HG03135 (cell line): ENCODE measurements around the gene CDC45.
A peak's percentile ranks its signal among the peaks of the same experiment; 100 is the strongest.

Experiments
- ATAC-seq: cut with Tn5 transposase; IDR thresholded peaks from one replicate; pipeline ENCODE4 v1.9.1; 2021; ENCODE audit warnings: mild to moderate bottlenecking, moderate library complexity; ENCODE audit not compliant: unreplicated experiment

The CDC45 gene

GRCh38 chr22:19467912-19468311, 11.8 kb upstream of the CDC45 start:
- ATAC-seq = no peak

GRCh38 chr22:19469421-19469820, 10.3 kb upstream of the CDC45 start:
- no peak for ATAC-seq

- ATAC-seq = no peak
These were observed 9.7 kb upstream of the CDC45 start for GRCh38 chr22:19470010-19470409.

- ATAC-seq = no peak
These were observed 8.1 kb upstream of the CDC45 start for GRCh38 chr22:19471572-19471971.

DNA sequence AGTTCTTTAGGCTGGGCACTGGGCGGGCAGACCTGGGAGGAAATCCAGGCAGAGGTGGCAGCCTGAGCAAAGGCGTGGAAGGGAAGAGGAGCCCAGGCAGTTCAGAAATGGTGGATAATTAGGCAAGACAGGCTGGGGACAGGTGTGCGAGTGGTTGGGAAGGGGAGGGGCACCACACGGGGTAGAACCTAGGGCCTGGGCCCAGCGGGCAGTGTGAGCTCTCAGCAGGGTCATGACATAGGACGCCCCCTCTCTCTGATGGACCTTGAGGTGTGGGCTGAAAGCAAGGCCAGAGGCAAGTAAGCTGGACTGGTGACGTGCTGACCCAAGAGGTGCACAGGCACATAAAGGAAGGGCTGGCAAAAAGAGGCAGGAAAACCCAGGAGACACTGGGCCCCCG, 7.5 kb upstream of the CDC45 start:
- ATAC-seq = no peak

DNA sequence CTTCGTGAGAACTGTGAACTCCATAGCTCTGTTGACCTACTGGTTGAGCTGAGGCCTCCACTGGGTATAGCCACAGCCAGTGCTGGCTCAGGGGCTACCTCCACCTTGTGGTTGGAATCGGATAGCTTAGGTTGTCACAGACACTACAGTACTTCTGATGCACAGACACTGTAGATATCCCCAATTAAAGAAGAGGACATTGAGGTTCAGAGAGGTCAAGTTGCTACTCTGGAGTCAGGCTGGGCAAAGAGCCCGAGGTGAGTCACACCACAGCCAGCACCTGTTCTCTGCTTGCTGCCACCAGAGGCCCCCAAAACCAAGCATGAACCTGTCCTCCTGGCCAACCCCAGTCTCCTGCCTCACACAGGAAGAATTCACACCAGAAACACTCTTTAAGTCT, 6.1 kb upstream of the CDC45 start:
- no peak for ATAC-seq

- ATAC-seq = no peak
These were observed 3.7 kb upstream of the CDC45 start for GRCh38 chr22:19476023-19476422.

GRCh38 chr22:19477321-19478044, 2.2 kb upstream of the CDC45 start:
- ATAC-seq = no peak

DNA sequence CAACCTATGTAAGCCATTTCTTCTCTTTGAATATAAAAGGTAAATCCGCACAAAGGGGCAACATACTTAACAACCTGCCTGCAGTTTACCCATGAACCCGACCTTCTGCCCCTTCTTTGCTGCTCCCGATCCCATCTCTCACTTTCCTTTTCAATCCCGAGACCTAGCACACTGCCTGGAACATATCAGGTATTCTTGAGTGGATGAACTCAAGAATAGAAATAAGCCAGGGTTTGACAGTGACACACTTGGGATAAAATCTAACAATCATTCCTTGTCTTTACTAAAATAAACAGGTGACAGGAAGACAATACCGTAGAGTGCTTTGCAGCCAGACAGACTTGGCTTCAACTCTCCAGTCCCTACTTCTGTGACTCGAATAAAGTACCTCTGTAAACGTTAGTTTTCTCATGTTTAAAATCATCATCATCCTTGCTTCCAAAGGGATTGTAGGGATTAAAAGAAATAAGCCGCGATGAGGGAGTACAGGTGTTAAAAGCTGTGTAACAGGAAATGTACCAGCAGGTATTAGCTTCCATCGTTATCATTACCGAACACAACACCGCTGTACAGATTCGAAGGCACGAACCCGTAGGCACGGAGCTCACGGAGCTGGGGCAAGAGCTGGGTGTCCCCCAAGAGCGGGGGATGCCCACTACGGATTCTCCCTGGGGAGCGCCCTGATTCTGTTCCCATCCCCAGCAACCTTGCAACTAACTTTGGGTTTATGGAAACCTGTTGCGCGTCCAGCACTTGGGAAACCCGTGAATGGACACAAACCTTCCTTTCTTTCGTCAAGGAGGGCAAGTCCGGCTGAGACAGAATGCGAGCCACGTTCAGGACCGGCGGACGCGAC, 1.4 kb upstream of the CDC45 start:
- no peak for ATAC-seq

GRCh38 chr22:19478901-19479354, 792 bp upstream of the CDC45 start, which contains the start of gene UFD1:
Gene UFD1 (minus strand): TSS chr22:19479193. CDS start chr22:19479085, 108 bp downstream.
- peak; percentile 46 for ATAC-seq

DNA sequence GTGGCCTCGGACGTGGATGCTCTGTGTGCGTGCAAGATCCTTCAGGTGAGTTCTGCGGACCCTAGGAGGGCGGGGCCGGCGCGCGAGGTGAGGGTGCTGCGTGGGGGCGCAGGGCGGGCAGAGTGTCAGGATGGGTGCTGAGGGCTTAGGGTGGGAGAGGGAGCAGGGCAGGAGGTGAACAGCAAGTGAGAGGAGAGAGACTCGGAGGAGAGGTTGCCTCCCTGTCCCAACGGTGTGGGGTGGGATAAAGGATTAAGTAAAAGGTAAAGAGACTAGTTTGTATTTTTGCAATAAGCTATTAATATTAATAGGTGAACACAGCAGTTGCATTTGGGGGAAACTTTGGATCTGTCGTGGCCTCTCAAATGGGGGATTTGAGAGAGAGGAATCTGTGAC, 451 bp downstream of the CDC45 start:
- peak; percentile 3 for ATAC-seq

DNA sequence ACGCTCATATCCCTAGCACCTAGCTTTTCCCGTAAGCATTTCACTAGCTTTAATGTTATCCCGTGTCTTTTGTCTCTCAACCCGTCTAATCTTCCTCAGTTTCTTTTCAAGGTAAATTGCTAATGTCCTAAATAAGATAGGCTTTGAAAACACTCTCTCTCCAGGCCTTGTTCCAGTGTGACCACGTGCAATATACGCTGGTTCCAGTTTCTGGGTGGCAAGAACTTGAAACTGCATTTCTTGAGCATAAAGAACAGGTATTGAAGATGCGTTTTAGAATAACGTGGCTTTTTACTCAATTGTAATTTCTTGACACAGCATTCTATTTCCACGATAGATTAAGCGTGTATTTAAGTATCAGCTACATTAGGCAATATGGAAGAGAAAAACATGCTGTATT, 1.1 kb downstream of the CDC45 start:
- no peak for ATAC-seq

GRCh38 chr22:19482297-19482696, 2.6 kb downstream of the CDC45 start:
- no peak for ATAC-seq

GRCh38 chr22:19483481-19484244, 3.9 kb downstream of the CDC45 start:
- no peak for ATAC-seq

- no peak for ATAC-seq
These were observed 8.6 kb downstream of the CDC45 start for GRCh38 chr22:19488285-19488684.

- ATAC-seq = no peak
These were observed 9.4 kb downstream of the CDC45 start for GRCh38 chr22:19488884-19489843.

GRCh38 chr22:19490628-19491230, 11.0 kb downstream of the CDC45 start:
- ATAC-seq = no peak

DNA sequence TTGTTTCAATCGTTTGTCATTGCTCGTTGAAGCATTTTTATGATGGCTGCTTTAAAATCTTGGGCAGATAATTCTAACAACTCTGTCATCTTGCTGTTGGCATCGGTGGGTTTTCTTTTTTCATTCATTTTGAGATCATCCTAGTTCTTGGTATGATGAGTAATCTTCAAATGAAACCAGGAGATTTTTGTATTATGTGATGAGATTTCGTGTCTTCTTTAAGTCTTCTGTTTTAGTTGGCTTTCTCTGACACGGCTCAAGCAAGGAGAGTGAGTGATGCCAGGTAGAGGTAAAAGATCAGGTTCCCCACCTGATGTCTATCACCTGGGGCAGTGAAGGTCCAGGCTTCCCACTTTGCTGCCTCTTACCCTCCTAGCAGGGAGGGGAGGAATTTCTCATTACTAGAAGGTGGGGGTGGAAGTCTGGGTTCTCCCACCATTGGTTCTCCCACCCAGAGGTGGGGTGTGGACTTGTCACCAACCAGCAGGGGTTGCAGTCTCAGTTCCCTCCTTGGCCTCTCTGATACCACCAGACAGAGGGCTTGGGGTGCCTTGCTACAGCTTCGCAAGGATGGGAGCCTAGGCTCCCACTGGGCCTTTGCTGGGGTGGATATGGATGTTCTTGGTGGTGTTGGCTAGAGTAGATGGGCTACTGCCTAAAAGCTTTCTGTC, 12.9 kb downstream of the CDC45 start:
- ATAC-seq = no peak

GRCh38 chr22:19494001-19494560, 14.4 kb downstream of the CDC45 start:
- ATAC-seq = no peak
